Right renal cortex interstitium (tissue), 3 donors: ENCODE measurements around the gene IL36A. TPM values are rescaled to one million over a fixed set of nuclear protein-coding genes. Genes with fewer than 3 reads are reported as not detected.

Source experiments
- DNase-seq, 3 donors: peaks; one replicate each; pipeline ENCODE4 v3.0.0-alpha.2; 2013; ENCODE audit warnings: low read depth in 3 of 3, low spot score in 2 of 3
- polyA plus RNA-seq, 3 donors: library from polyadenylated mRNA; unstranded; fragments of 120-200 nt; gene quantifications; one replicate each; pipeline ENCODE4 v1.2.1, GENCODE V29; 2013; ENCODE audit not compliant: insufficient read length in 3 of 3

Gene IL36A
- polyA plus RNA-seq, 3 donors: not detected

DNA sequence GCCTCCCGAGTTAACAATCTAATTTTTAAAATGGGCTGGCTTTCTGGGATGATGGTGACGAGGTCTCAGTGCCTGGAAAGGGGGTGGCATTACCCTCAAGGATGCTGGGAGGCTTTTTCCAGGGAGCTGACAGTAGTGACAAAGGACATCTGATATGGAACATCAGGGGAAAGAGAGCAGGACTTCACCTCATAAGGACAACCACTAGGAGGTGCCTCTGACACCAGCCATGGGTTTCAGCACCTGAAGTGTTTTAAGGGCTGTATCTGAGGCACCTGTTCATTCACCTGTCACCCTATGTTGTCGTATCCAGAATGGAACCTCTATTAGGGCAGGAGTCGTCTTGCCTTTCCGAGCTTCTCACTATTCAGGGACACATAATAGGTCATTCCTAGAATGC is 36.6 kb downstream of the IL36A start:
- no peak for DNase-seq

DNA sequence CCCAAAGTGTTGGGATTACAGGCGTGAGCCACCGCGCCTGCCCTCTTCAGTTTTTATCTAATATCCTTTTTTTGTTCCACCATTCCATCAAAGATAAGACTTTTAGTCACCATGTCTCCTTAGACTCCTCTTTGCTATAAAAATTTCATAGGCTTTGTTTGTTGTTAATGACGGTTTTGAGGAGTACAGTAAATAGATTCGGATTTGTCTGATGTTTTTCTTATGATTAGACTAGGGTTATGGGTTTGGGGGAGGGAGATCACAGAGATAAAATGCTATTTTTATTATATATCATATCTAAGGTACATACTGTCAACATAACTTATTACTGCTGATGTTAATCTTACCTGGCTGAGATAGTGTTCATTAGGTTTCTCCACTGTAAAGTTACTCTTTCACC is 41.2 kb downstream of the IL36A start:
- DNase-seq: no peak

DNA sequence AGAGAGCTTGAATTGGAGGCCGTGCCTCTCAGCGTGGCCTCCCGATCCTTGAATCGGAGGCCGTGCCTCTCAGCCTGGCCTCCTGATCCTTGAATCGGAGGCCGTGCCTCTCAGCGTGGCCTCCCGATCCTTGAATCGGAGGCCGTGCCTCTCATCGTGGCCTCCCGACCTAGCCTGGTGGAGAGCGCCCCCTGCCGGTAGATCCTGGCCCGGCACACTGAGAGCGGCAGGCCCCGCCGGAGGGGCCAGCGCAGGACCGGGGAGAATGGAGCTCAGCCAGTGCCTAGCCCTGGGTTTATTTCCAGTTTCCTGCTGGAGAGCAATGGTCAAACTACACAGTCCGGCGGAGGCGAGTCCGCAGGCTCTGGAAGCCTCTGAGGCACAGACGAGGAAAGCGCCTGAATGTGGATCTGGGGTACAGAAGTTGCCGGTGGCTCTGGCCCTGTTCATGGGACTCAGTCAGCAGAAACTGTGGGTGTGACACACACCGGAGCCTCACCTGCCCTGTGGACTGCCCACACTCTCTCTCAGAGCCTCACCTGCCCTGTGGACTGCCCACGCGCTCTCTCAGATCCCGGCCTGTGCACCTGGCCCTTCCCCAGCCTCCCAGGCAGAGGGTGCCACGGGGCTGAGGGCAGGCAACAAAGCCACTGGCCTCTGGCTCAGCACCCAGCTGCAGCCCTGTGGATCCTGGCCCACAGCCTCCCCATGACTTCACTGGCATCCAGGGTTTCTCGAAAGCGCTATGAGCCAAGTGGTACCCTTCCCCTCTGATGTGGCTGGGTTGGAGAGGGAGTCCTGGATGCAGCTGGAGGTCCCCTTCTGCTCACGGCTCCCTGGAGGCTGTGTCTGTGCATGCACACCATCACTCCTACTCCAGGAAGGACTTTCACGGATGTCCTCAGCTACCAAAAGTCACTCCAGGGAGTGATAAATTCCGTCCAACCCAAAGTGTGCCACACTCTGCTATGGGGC is 45.9 kb downstream of the IL36A start:
- no peak for DNase-seq

DNA sequence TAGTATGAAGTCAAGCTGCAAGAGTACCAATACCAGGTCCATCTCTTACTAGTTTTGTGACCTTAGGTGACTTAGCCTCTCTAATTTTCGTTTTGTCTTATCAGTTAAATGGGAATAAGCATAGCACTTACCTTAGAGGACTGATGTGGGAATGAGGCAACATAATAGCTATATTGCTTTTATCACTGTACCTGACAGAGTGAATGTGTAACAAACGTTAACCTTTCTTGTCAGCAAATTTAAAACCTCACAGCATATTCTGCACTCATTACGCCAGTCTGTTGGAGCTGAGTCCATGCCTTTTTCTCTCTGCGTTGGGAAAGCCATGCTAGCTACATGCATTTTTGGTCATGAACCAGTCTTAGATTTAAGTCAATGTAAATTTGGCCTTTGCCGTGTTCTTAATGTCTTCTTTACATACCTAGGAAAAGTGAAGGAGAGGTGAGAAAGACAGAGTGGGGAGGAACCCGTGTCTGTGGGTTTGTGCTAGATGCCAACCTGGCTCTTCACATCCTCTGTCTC is 47.2 kb downstream of the IL36A start, which contains the start of gene IL36B:
TSS of gene IL36B (minus strand) at position 472 of the 522 bp plus-strand sequence.
- DNase-seq: no peak

DNA sequence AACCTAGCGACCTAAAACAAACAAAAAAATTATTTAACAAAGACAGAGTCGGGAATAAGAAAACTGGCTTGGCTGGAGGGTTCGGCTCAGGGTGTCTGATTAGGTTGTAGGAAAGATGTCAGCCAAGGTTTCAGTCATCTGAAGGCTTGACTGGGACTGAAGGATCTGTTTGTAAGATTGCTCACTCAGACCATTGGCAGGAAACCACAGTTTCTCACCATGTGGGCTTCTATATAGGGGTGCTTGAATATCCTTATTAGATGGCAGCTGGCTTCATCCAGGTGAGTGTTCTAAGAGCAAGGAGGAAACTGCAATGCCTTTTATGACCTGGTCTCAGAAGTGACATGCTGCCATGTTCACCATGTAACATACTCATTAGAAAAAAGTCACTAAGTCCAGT is 48.4 kb downstream of the IL36A start:
- no peak for DNase-seq

DNA sequence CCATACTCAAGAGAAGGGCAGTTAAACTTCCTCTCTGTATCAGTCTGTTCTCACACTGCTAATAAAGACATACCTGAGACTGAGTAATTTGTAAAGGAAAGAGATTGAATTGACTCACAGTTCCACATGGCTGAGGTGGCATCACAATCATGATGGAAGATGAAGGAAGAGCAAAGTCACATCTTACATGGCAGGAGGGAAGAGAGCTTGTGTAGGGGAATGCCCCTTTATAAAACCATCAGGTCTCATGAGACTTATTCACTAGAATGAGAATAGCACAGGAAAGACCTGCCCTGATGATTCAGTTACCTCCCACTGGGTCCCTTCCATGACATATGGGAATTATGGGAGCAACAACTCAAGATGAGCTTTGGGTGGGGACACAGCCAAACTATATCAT is 48.8 kb downstream of the IL36A start:
- DNase-seq: no peak

DNA sequence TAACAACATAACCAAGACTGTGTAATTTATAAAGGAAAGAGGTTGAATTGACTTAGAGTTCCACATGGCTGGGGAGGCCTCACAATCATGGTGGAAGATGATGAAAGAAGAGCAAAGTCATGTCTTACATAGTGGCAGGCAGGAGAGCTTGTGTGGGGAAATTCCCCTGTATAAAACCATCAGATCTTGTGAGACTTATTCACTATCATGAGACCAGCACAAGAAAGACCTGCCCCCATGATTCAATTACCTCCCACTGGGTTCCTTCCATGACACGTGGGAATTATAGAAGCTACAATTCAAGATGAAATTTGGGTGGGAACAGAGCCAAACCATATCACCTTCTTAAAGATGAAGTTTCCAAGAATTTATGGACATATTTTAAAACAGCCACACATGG is 51.3 kb downstream of the IL36A start:
- no peak for DNase-seq

DNA sequence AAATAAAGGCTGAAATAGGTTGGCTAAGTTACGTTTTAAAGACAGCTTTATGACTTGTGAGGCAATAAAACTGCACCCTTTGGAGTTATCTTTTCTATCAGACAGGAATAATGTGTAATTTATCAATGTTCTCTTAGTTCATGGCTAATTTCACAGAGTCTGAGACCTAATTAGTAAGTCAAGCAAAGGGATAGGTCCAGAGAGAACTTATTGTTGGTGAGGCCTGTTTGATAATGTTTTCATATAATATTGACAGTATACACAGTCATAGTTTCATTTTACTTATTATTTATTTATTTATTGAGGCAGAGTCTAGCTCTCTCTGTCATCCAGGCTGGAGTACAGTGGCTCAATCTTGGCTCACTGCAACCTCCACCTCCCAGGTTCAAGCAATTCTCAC is 51.9 kb downstream of the IL36A start:
- no peak for DNase-seq

Other genes with a start within 250 kb of the IL36A start
- 10 to 100 TPM; 12.8 to 16.4 (median 15.8) TPM for gene CKAP2L, start 240.8 kb upstream of the IL36A start, polyA plus RNA-seq
- under 1 TPM in 1 of 3 donors, not detected in 2; 0.06 TPM for gene IL1A, start 221.0 kb upstream of the IL36A start, polyA plus RNA-seq
- 1 to 10 TPM in 1 of 3 donors, under 1 TPM in 2; 0.47 to 1.7 (median 0.50) TPM for gene IL1B, start 168.7 kb upstream of the IL36A start, polyA plus RNA-seq
- gene IL37, start 94.3 kb upstream of the IL36A start, polyA plus RNA-seq: not detected
- gene IL36G, start 27.5 kb upstream of the IL36A start, polyA plus RNA-seq: under 1 TPM in 1 of 3 donors, not detected in 2; 0.21 TPM
- not detected for gene IL36B, start 47.4 kb downstream of the IL36A start, polyA plus RNA-seq
- gene IL36RN, start 53.7 kb downstream of the IL36A start, polyA plus RNA-seq: not detected
- gene IL1F10, start 62.5 kb downstream of the IL36A start, polyA plus RNA-seq: not detected
- 1 to 10 TPM in 2 of 3 donors, under 1 TPM in 1; 0.74 to 3.7 (median 1.3) TPM for gene IL1RN, start 122.1 kb downstream of the IL36A start, polyA plus RNA-seq
- gene PSD4, start 168.5 kb downstream of the IL36A start, polyA plus RNA-seq: 10 to 100 TPM in 1 of 3 donors, 1 to 10 TPM in 2; 8.2 to 10.9 (median 9.7) TPM